ENCODE measurements around the gene KIAA0408.
"Not testable (repeated sequence)": the region's sequence is repeated elsewhere in the genome, so short reads cannot be mapped to it uniquely, and the experiment has no call there.

KIAA0408 gene

GRCh38 chr6:127462376-127462775, 3.2 kb upstream of the KIAA0408 start:
- no peak for DNase-seq

GRCh38 chr6:127460465-127460864, 1.3 kb upstream of the KIAA0408 start:
- no peak for DNase-seq

GRCh38 chr6:127458817-127459216, 372 bp downstream of the KIAA0408 start:
- peak; percentile 38 for DNase-seq

- DNase-seq, result no peak
These were observed 967 bp downstream of the KIAA0408 start for GRCh38 chr6:127458222-127458621.

GRCh38 chr6:127457456-127458064, 1.6 kb downstream of the KIAA0408 start:
- DNase-seq, result peak; percentile 94

- no peak for DNase-seq
These were observed 2.7 kb downstream of the KIAA0408 start for GRCh38 chr6:127456465-127456864.

GRCh38 chr6:127453845-127454619, 5.2 kb downstream of the KIAA0408 start:
- peak; percentile 22 for DNase-seq

GRCh38 chr6:127452803-127453202, 6.4 kb downstream of the KIAA0408 start:
- DNase-seq, result no peak

GRCh38 chr6:127451388-127451787, 7.8 kb downstream of the KIAA0408 start:
- DNase-seq, result no peak

- no peak for DNase-seq
These were observed 11.4 kb downstream of the KIAA0408 start for GRCh38 chr6:127447780-127448179.

GRCh38 chr6:127446356-127446755, 12.8 kb downstream of the KIAA0408 start:
- no peak for DNase-seq

GRCh38 chr6:127441881-127442280, 17.3 kb downstream of the KIAA0408 start:
- DNase-seq, result no peak

GRCh38 chr6:127439718-127440117, 19.5 kb downstream of the KIAA0408 start:
- DNase-seq, result no peak

- DNase-seq, result no peak
These were observed 22.5 kb downstream of the KIAA0408 start for GRCh38 chr6:127436578-127437110.

GRCh38 chr6:127435626-127436220, 23.5 kb downstream of the KIAA0408 start:
- DNase-seq, result no peak

GRCh38 chr6:127434651-127435050, 24.5 kb downstream of the KIAA0408 start:
- DNase-seq, result peak; percentile 20

- not testable (repeated sequence) for DNase-seq
These were observed 30.6 kb downstream of the KIAA0408 start for GRCh38 chr6:127428562-127428961.

- DNase-seq, result peak; percentile 49
These were observed 35.3 kb downstream of the KIAA0408 start for GRCh38 chr6:127423921-127424320.

GRCh38 chr6:127421164-127421563, 38.0 kb downstream of the KIAA0408 start:
- not testable (repeated sequence) for DNase-seq

GRCh38 chr6:127420556-127420955, 38.6 kb downstream of the KIAA0408 start:
- peak; percentile 95 for DNase-seq

GRCh38 chr6:127415096-127415495, 44.1 kb downstream of the KIAA0408 start:
- no peak for DNase-seq

- not testable (repeated sequence) for DNase-seq
These were observed 46.1 kb downstream of the KIAA0408 start for GRCh38 chr6:127413123-127413522.

- DNase-seq, result not testable (repeated sequence)
These were observed 47.2 kb downstream of the KIAA0408 start for GRCh38 chr6:127412016-127412415.
